ENCODE results near the gene GNAQ. TPM values are rescaled to one million over a fixed set of nuclear protein-coding genes. Genes with fewer than 3 reads are reported as not detected.

Gene GNAQ
- polyA plus RNA-seq, 1 experiment = 21.4 TPM

DNA sequence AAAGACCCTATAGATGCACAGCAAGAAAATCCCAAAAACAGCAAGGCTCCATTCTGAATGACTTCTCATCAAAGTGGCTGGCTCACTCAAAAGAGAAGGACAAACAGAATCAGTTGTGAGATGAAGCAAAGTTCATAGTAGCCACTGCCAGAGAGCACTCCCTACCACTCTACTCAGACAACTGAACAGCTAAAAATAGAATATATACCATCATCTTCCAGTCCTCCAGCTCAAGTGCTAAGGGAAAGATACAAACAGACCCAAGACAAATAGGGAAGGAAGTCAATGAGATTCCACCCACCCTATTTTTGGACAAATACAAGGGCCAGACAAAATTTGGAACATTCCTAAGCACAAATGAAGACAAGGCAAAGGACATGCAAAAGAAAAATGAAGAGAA, 20.6 kb downstream of the GNAQ start:
- ChIA-PET POLR2A (no interaction called here), CTCF (interaction anchor here (0.6 kb wide), 1 partner anchor 189 kb away, joined by 3 read pairs; no protein-coding TSS in a partner anchor)

DNA sequence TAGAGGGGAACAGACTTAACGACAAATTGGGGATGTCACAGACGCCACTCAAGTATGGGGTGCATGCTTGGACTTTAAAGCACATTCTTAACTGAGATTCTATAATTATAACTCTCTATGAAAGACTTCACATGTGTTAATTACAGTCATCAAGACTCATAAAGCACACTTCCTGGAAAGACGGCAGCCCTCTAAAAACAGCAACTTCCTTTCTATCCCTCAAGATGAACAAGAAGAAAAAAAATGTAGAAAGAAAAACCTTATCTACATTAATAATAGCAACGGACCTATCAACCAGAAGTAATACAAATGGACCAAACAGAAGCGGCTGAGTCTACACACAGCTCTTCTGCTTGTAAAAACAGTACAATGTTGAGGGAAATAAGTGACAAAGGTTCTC, 21.2 kb downstream of the GNAQ start:
- CTCF ChIA-PET = interaction anchor here (0.6 kb wide), 1 partner anchor 188 kb away, joined by 3 read pairs; no protein-coding TSS in a partner anchor
- POLR2A ChIA-PET = no interaction called here
- H3K4me3 ChIP-seq (ENCODE audit: low read depth, low read length) = no peak overlapping the region
- H3K27me3 ChIP-seq (ENCODE audit: control insufficient read depth, insufficient read depth, low read length) = no peaks in the 10 kb centered on the region
- H3K36me3 ChIP-seq (ENCODE audit: control insufficient read depth, insufficient read depth, low read length) = no peaks in the 10 kb centered on the region
- TF ChIP-seq, protein P1, sequence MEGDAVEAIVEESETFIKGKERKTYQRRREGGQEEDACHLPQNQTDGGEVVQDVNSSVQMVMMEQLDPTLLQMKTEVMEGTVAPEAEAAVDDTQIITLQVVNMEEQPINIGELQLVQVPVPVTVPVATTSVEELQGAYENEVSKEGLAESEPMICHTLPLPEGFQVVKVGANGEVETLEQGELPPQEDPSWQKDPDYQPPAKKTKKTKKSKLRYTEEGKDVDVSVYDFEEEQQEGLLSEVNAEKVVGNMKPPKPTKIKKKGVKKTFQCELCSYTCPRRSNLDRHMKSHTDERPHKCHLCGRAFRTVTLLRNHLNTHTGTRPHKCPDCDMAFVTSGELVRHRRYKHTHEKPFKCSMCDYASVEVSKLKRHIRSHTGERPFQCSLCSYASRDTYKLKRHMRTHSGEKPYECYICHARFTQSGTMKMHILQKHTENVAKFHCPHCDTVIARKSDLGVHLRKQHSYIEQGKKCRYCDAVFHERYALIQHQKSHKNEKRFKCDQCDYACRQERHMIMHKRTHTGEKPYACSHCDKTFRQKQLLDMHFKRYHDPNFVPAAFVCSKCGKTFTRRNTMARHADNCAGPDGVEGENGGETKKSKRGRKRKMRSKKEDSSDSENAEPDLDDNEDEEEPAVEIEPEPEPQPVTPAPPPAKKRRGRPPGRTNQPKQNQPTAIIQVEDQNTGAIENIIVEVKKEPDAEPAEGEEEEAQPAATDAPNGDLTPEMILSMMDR (IDR thresholded peaks at IDR 0.05; ENCODE audit: insufficient read depth, low read depth, low read length) = no peak
- no peak for DNase-seq (ENCODE audit: low read depth)

More for the DNA sequence above, 20.6 kb downstream of the GNAQ start:
- Histone ChIP-seq H3K4me3 (ENCODE audit: low read depth, low read length) (no peak overlapping the region), H3K36me3 (ENCODE audit: control insufficient read depth, insufficient read depth, low read length) (no peaks in the 10 kb centered on the region), H3K27me3 (ENCODE audit: control insufficient read depth, insufficient read depth, low read length) (no peaks in the 10 kb centered on the region)
- DNase-seq (ENCODE audit: low read depth) = no peak
- TF ChIP-seq, protein P1 (IDR thresholded peaks at IDR 0.05; ENCODE audit: insufficient read depth, low read depth, low read length) = no peak

DNA sequence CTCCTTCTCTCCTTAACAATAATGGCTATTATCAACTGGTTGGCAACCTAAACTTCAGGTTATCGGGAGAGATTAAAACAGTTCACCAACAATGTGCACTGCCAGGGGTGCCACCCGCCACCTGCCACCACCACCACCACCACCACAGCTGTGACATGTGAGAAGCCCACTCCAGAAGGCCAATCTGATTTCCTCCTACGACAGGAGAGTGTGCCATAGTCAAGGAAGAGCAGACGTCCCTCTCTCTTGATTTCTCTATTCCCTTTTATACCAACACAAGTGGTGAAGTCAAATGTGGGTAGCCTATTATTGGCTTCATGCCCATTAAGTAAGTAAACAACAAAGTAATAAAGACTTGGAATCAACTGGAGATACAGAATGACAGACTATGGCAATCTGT, 22.4 kb downstream of the GNAQ start:
- no peaks in the 10 kb centered on the region for H3K36me3 ChIP-seq (ENCODE audit: control insufficient read depth, insufficient read depth, low read length)
- POLR2A ChIA-PET = no interaction called here
- no peak for DNase-seq (ENCODE audit: low read depth)
- TF ChIP-seq, protein P1 (IDR thresholded peaks at IDR 0.05; ENCODE audit: insufficient read depth, low read depth, low read length) = no peak
- H3K27me3 ChIP-seq (ENCODE audit: control insufficient read depth, insufficient read depth, low read length) = no peaks in the 10 kb centered on the region
- H3K4me3 ChIP-seq (ENCODE audit: low read depth, low read length) = no peak overlapping the region
- CTCF ChIA-PET = no interaction called here

DNA sequence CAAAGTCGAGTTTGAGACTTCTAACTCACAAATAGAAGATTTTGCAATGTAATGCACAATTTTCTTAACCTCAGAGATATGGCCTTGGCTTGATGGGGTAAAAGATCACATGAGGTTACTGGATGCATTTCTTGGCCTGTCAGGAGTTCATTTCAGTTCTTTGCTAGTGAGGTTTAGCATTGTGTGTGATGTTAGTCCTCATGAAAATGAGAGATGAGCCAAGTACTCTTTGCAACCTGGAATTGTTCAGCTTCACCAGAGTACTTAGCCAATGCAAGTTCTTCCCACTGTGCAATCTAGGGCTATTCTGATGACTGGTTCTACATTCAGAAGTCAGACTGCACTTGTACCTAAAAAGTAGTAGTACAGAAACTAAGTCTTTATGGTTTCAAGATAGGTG, 24.9 kb downstream of the GNAQ start:
- no peaks in the 10 kb centered on the region for H3K36me3 ChIP-seq (ENCODE audit: control insufficient read depth, insufficient read depth, low read length)
- H3K4me3 ChIP-seq (ENCODE audit: low read depth, low read length) = no peak overlapping the region
- TF ChIP-seq, protein P1 (IDR thresholded peaks at IDR 0.05; ENCODE audit: insufficient read depth, low read depth, low read length) = no peak
- ChIA-PET CTCF (no interaction called here), POLR2A (no interaction called here)
- H3K27me3 ChIP-seq (ENCODE audit: control insufficient read depth, insufficient read depth, low read length) = no peaks in the 10 kb centered on the region
- no peak for DNase-seq (ENCODE audit: low read depth)

DNA sequence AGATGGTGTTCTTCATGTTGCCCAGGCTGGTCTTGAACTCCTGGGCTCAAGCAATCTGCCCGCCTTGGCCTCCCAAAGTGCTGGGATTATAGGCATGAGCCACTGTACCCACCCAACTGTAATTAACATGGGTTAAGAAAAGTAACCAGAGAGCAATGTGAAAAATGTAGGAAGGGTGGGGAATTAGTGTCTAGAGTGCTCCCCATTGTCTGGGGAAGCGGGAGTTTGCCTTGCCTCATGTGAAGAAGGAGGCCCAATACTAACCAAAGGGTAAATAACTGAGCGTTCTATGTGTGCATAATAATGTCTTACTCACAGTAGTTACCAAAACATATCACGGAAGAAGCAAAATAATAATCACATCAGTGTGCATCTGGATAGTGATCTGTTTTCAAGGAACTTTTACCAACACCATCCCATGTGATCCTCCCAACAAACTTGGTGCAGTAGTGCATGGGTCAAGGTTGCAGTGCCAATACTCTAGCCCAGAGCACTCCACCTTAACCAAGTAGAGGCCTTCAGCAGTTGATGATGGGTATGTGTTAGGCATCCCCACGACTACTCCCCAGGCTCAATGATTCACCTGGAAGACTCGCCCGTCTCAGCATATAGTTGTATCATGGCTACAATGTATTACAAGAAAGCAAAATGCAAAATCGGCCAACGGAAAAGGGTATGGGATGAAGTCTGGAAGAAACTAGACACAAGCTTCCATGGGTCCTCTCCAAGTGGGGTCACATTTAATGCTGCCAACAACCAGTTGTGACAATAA, 26.2 kb downstream of the GNAQ start:
- DNase-seq (ENCODE audit: low read depth) = no peak
- CTCF ChIA-PET = no interaction called here

More for the DNA sequence above, 26.2 kb downstream of the GNAQ start:
- POLR2A ChIA-PET = no interaction called here
- TF ChIP-seq, protein P1 (IDR thresholded peaks at IDR 0.05; ENCODE audit: insufficient read depth, low read depth, low read length) = no peak
- no peaks in the 10 kb centered on the region for H3K36me3 ChIP-seq (ENCODE audit: control insufficient read depth, insufficient read depth, low read length)
- no peak overlapping the region for H3K4me3 ChIP-seq (ENCODE audit: low read depth, low read length)
- H3K27me3 ChIP-seq (ENCODE audit: control insufficient read depth, insufficient read depth, low read length) = no peaks in the 10 kb centered on the region

All from BJ (cell line).